ENCODE measurements around the gene BEAN1. TPM values are rescaled to one million over a fixed set of nuclear protein-coding genes. Genes with fewer than 3 reads are reported as not detected.

The BEAN1 gene
- total RNA-seq, 1 experiment from 2014 or later, result 0.24 TPM

GRCh38 chr16:66379571-66379941 lies 47.5 kb upstream of the BEAN1 start:
- no peak overlapping the region for H4K91ac ChIP-seq (ENCODE audit: insufficient read length, low read depth, low read length)
- no peaks in the 10 kb centered on the region for H3K9me3 ChIP-seq (ENCODE audit: control insufficient read depth, low read depth, low read length)
- no peaks in the 10 kb centered on the region for H4K20me1 ChIP-seq (ENCODE audit: control insufficient read depth, insufficient read depth, insufficient read length)
- no peak overlapping the region for H3K4me2 ChIP-seq (ENCODE audit: insufficient read depth, insufficient read length, low read length)
- no peak overlapping the region for H3K27ac ChIP-seq (ENCODE audit: insufficient read length, low read depth, low read length)
- no peak overlapping the region for H3K14ac ChIP-seq (ENCODE audit: insufficient read depth, low read length)
- no peaks in the 10 kb centered on the region for H3K79me1 ChIP-seq (ENCODE audit: insufficient read depth, low read depth, low read length, poor library complexity, severe bottlenecking)
- no peak overlapping the region for H3K4me3 Mint-ChIP-seq
- peaks cover 15 to 18% of the 10 kb centered on the region in 2 experiments for H3K4me1 Mint-ChIP-seq
- H3K4me1 ChIP-seq (ENCODE audit: insufficient read depth, low read length), result no peaks in the 10 kb centered on the region; the same call in 1 of the 2 replicates
- H3K27me3 ChIP-seq (ENCODE audit: insufficient read depth, low read length), result no peaks in the 10 kb centered on the region
- no peak overlapping the region for H3K18ac ChIP-seq (ENCODE audit: insufficient read length, low read depth, low read length)
- H3K56ac ChIP-seq (ENCODE audit: insufficient read length, low read depth, low read length), result no peak overlapping the region
- H3K79me2 ChIP-seq (ENCODE audit: insufficient read depth, low read length), result no peaks in the 10 kb centered on the region
- no peak overlapping the region for H2BK120ac ChIP-seq (ENCODE audit: low read depth, low read length, poor library complexity, severe bottlenecking)
- H2BK5ac ChIP-seq (ENCODE audit: insufficient read length, low read length), result no peak overlapping the region
- H3K23me2 ChIP-seq (ENCODE audit: insufficient read length, low read depth, low read length, poor library complexity, severe bottlenecking), result no peaks in the 10 kb centered on the region
- H4K5ac ChIP-seq (ENCODE audit: insufficient read length, low read depth, low read length), result no peak overlapping the region
- H3K9ac ChIP-seq (ENCODE audit: extremely low read depth, insufficient read length, low read length), result no peak overlapping the region
- no peak overlapping the region for H3T11ph ChIP-seq (ENCODE audit: low read length)
- TF ChIP-seq CTCF (conservative IDR thresholded peaks at IDR 0.05), result no peak
- no peak overlapping the region for H3K4ac ChIP-seq (ENCODE audit: low read depth, low read length)
- no peak overlapping the region for H2BK15ac ChIP-seq (ENCODE audit: low read depth, low read length)
- peaks cover 2% of the 10 kb centered on the region for H3K27me3 Mint-ChIP-seq (ENCODE audit: low read depth)
- H3K9me3 Mint-ChIP-seq, result peaks cover 5 to 6% of the 10 kb centered on the region in 2 experiments; a peak in 4 of 5 replicates
- H3K23ac ChIP-seq (ENCODE audit: insufficient read length, low read depth, low read length), result no peak overlapping the region
- no peak overlapping the region for H4K8ac ChIP-seq (replicated peaks; ENCODE audit: insufficient read length, low read depth, low read length)
- H3K27ac Mint-ChIP-seq, result no peak overlapping the region
- H2BK20ac ChIP-seq (ENCODE audit: low read depth, low read length, poor library complexity, severe bottlenecking), result no peak overlapping the region
- WGBS (ENCODE audit: extremely low coverage, insufficient read length, low lambda C conversion rate), result no CpG with 5 or more reads among the region's 3 CpGs
- H3K36me3 Mint-ChIP-seq (ENCODE audit: insufficient read depth in 1 of 3, low read depth in 3 of 3), result peaks cover 0 to 2% (median 0%) of the 10 kb centered on the region in 3 experiments; a peak in 4 of 7 replicates
- H2BK12ac ChIP-seq (ENCODE audit: insufficient read length, low read depth, low read length), result no peak overlapping the region
- H2AK5ac ChIP-seq (ENCODE audit: insufficient read length, low read length), result no peak overlapping the region
- no peak overlapping the region for H2AFZ ChIP-seq (ENCODE audit: low read length)
- no peak for DNase-seq
